Smooth muscle cell (in vitro differentiated cells): ENCODE measurements around the gene UBALD2. TPM values are rescaled to one million over a fixed set of nuclear protein-coding genes. Genes with fewer than 3 reads are reported as not detected.

Experiments
- DNase-seq: peaks from one replicate; lab custom pipeline; 2025; ENCODE audit not compliant: unreplicated experiment; lab: John Stamatoyannopoulos, UW
- H2AFZ ChIP-seq: fragments of 200-600 bp; sonication (generic); 2 replicates; pipeline ENCODE4 v1.6.0; 2016; ENCODE audit warnings: antibody characterized with exemption, low read depth, mild to moderate bottlenecking
- H3F3A ChIP-seq: fragments of 200-600 bp; sonication (generic); 2 replicates; pipeline ENCODE4 v1.6.0; 2017; ENCODE audit warnings: antibody characterized with exemption, low read depth
- H3K27ac ChIP-seq: fragments of 200-600 bp; sonication (generic); 2 replicates; pipeline ENCODE4 v1.5.1; 2016; ENCODE audit warnings: low read depth, mild to moderate bottlenecking
- H3K27me3 ChIP-seq: fragments of 200-600 bp; sonication (generic); 2 replicates; pipeline ENCODE4 v1.6.1; 2016; ENCODE audit warnings: low read depth, mild to moderate bottlenecking
- H3K36me3 ChIP-seq: fragments of 200-600 bp; sonication (generic); 2 replicates; pipeline ENCODE4 v1.5.1; 2016; ENCODE audit warnings: low read depth
- H3K4me1 ChIP-seq: fragments of 200-600 bp; sonication (generic); 2 replicates; pipeline ENCODE4 v1.5.1; 2016; ENCODE audit warnings: low read depth
- H3K4me2 ChIP-seq: fragments of 200-600 bp; sonication (generic); 2 replicates; pipeline ENCODE4 v1.6.0; 2016; ENCODE audit warnings: mild to moderate bottlenecking
- H3K4me3 ChIP-seq: fragments of 200-600 bp; sonication (generic); 2 replicates; pipeline ENCODE4 v1.5.1; 2016; ENCODE audit warnings: mild to moderate bottlenecking
- H3K79me2 ChIP-seq: fragments of 200-600 bp; sonication (generic); 2 replicates; pipeline ENCODE4 v1.6.0; 2016; ENCODE audit warnings: low read depth, mild to moderate bottlenecking
- H3K9ac ChIP-seq: fragments of 200-600 bp; sonication (generic); 2 replicates; pipeline ENCODE4 v1.6.0; 2016; ENCODE audit warnings: low read depth
- H3K9me3 ChIP-seq: fragments of 200-600 bp; sonication (generic); replicated peaks from 2 replicates; pipeline ENCODE4 v1.5.1; 2016; ENCODE audit warnings: low read depth
- H4K20me1 ChIP-seq: fragments of 200-600 bp; sonication (generic); 2 replicates; pipeline ENCODE4 v1.6.0; 2016; ENCODE audit warnings: low read depth
- WGBS: methylation state at CpG from one replicate; pipeline ENCODE4 v1.1.7; 2016; ENCODE audit warnings: low lambda C conversion rate; 5-methylcytosine and 5-hydroxymethylcytosine counted together
- polyA plus RNA-seq: library from polyadenylated mRNA; unstranded; fragments of >200 nt; fragmentation: Nextera tagmentation; extraction: Ambion mirVana; gene quantifications from 2 replicates; pipeline ENCODE4 v1.2.1, GENCODE V29; 2016
- total RNA-seq: library from RNA; depleted of rRNA; stranded (reverse); fragments of >200 nt; gene quantifications from 2 replicates; pipeline ENCODE4 v1.2.3, GENCODE V29; 2014
- TF ChIP-seq, protein P1 (sequence below): fragments of 200-600 bp; sonication (generic); IDR thresholded peaks from 2 replicates; pipeline ENCODE4 v1.5.1; 2017; ENCODE audit warnings: borderline replicate concordance, mild to moderate bottlenecking, antibody characterized with exemption; ENCODE audit not compliant: insufficient read depth, poor library complexity, severe bottlenecking

UBALD2 gene
- total and polyA plus RNA-seq, 2 experiments from 2014 or later = 2.6 to 7.0 TPM

GRCh38 chr17:76307966-76308338 lies 42.8 kb downstream of the UBALD2 start, which contains the start of gene QRICH2:
QRICH2 (minus strand) TSS chr17:76308276; CDS start chr17:76307998, 278 bp downstream.
- Histone ChIP-seq H3K4me3 (no peak within 1 kb of the TSS), H3K9ac (no peak within 1 kb of the TSS), H3K4me1 (no peaks in the 10 kb centered on the region), H3K4me2 (no peak within 1 kb of the TSS), H3K27me3 (no peaks in the 10 kb centered on the region), H3K9me3 (no peaks in the 10 kb centered on the region), H3K27ac (no peak within 1 kb of the TSS), H2AFZ (no peak within 1 kb of the TSS), H3F3A (no peaks in the 10 kb centered on the region), H3K36me3 (no peaks in the 10 kb centered on the region), H4K20me1 (no peaks in the 10 kb centered on the region), H3K79me2 (no peaks in the 10 kb centered on the region)
- WGBS = 97% methylated on average over 18 of the region's 44 CpGs
- DNase-seq = no peak
- TF ChIP-seq, protein P1, sequence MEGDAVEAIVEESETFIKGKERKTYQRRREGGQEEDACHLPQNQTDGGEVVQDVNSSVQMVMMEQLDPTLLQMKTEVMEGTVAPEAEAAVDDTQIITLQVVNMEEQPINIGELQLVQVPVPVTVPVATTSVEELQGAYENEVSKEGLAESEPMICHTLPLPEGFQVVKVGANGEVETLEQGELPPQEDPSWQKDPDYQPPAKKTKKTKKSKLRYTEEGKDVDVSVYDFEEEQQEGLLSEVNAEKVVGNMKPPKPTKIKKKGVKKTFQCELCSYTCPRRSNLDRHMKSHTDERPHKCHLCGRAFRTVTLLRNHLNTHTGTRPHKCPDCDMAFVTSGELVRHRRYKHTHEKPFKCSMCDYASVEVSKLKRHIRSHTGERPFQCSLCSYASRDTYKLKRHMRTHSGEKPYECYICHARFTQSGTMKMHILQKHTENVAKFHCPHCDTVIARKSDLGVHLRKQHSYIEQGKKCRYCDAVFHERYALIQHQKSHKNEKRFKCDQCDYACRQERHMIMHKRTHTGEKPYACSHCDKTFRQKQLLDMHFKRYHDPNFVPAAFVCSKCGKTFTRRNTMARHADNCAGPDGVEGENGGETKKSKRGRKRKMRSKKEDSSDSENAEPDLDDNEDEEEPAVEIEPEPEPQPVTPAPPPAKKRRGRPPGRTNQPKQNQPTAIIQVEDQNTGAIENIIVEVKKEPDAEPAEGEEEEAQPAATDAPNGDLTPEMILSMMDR = no peak

GRCh38 chr17:76309461-76309860 lies 44.3 kb downstream of the UBALD2 start:
- WGBS = 95% methylated on average over 4 of the region's 4 CpGs
- Histone ChIP-seq H3K4me1 (no peaks in the 10 kb centered on the region), H3K79me2 (no peaks in the 10 kb centered on the region)

GRCh38 chr17:76312735-76313134 lies 47.6 kb downstream of the UBALD2 start:
- H3K9me3 ChIP-seq = no peaks in the 10 kb centered on the region
- no peak overlapping the region for H3K9ac ChIP-seq
- no peaks in the 10 kb centered on the region for H3K79me2 ChIP-seq
- WGBS = 64% methylated on average over 9 of the region's 9 CpGs
- H4K20me1 ChIP-seq = no peaks in the 10 kb centered on the region
- no peaks in the 10 kb centered on the region for H3K36me3 ChIP-seq
- no peak overlapping the region for H2AFZ ChIP-seq
- no peaks in the 10 kb centered on the region for H3F3A ChIP-seq
- TF ChIP-seq, protein P1 = no peak
- no peaks in the 10 kb centered on the region for H3K4me1 ChIP-seq
- no peak for DNase-seq
- no peaks in the 10 kb centered on the region for H3K27me3 ChIP-seq
- H3K4me3 ChIP-seq = no peak overlapping the region
- no peak overlapping the region for H3K4me2 ChIP-seq
- no peak overlapping the region for H3K27ac ChIP-seq

More at GRCh38 chr17:76309461-76309860, 44.3 kb downstream of the UBALD2 start:
- H3K4me2 ChIP-seq = no peak overlapping the region
- H3K9me3 ChIP-seq = no peaks in the 10 kb centered on the region
- no peak for DNase-seq
- TF ChIP-seq, protein P1 = no peak
- no peaks in the 10 kb centered on the region for H3K27me3 ChIP-seq
- no peak overlapping the region for H2AFZ ChIP-seq
- no peak overlapping the region for H3K9ac ChIP-seq
- H3K36me3 ChIP-seq = no peaks in the 10 kb centered on the region
- H3F3A ChIP-seq = no peaks in the 10 kb centered on the region
- H3K4me3 ChIP-seq = no peak overlapping the region
- no peaks in the 10 kb centered on the region for H4K20me1 ChIP-seq
- H3K27ac ChIP-seq = no peak overlapping the region

DNA sequence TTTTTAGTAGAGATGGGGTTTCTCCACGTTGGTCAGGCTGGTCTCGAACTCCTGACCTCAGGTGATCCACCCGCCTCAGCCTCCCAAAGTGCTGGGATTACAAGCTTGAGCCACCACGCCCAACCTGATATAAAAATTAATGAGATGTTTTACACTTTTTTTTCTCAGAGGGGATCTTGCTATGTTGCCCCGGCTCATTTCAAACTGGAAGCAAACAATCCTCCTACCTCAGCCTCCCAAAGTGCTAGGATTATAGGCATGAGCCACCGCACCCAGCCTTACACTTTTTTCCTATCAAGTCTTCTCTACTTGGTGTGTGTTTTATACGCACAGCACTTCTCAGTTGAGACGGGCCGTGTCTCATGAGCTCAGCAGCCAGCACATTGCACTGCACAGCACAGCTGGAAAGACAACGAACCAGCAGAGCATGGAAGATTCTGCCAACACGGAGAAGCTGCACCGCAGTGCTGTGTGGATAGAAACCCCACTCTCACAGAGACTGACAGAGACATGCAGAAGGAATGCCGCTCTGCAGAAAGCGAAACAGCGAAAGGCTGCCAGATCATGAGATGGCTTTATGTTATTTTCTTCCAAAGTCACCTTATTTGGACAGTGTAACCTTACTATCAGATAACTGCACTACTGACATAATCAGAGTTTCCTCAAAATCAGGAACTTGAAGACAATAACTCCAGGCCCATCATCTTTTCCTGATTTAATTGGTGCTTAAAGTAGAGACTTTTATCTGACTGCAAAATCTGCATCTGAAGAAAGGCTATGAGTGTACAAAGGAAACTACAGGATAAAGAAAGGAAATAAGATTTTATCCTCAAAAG lies 49.5 kb downstream of the UBALD2 start:
- no peaks in the 10 kb centered on the region for H3K9me3 ChIP-seq
- TF ChIP-seq, protein P1 = no peak
- no peaks in the 10 kb centered on the region for H4K20me1 ChIP-seq
- no peaks in the 10 kb centered on the region for H3F3A ChIP-seq
- H3K27me3 ChIP-seq = no peaks in the 10 kb centered on the region
- no peak overlapping the region for H2AFZ ChIP-seq
- 93% methylated on average over 15 of the region's 15 CpGs for WGBS
- no peak overlapping the region for H3K27ac ChIP-seq
- H3K36me3 ChIP-seq = no peaks in the 10 kb centered on the region
- no peak overlapping the region for H3K4me2 ChIP-seq
- H3K4me3 ChIP-seq = no peak overlapping the region
- H3K9ac ChIP-seq = no peak overlapping the region
- H3K79me2 ChIP-seq = no peaks in the 10 kb centered on the region
- H3K4me1 ChIP-seq = no peaks in the 10 kb centered on the region
- DNase-seq = no peak
